DMS 273 (cell line): ENCODE data around the gene MGAT5B.
A peak's percentile ranks its signal among the peaks of the same experiment; 100 is the strongest.

Source experiments
- DNase-seq: peaks from one replicate; lab custom pipeline; 2025; ENCODE audit not compliant: unreplicated experiment; lab: John Stamatoyannopoulos, UW

MGAT5B gene

GRCh38 chr17:76903631-76904030 lies 35.4 kb downstream of the MGAT5B start:
- no peak for DNase-seq

GRCh38 chr17:76904116-76904515 lies 35.9 kb downstream of the MGAT5B start:
- DNase-seq, result no peak

GRCh38 chr17:76905036-76905435 lies 36.8 kb downstream of the MGAT5B start:
- DNase-seq, result no peak

GRCh38 chr17:76905836-76906235 lies 37.6 kb downstream of the MGAT5B start:
- no peak for DNase-seq

GRCh38 chr17:76906463-76906862 lies 38.3 kb downstream of the MGAT5B start:
- no peak for DNase-seq

GRCh38 chr17:76907352-76907751 lies 39.1 kb downstream of the MGAT5B start:
- no peak for DNase-seq

- peak; percentile 70 for DNase-seq
Measured at GRCh38 chr17:76909971-76910760, 42.0 kb downstream of the MGAT5B start.

GRCh38 chr17:76911299-76912017 lies 43.3 kb downstream of the MGAT5B start:
- DNase-seq, result peak; percentile 84

- peak; percentile 74 for DNase-seq
Measured at GRCh38 chr17:76912421-76913164, 44.4 kb downstream of the MGAT5B start.

- no peak for DNase-seq
Measured at GRCh38 chr17:76914937-76915336, 46.7 kb downstream of the MGAT5B start.

GRCh38 chr17:76915840-76916510 lies 47.8 kb downstream of the MGAT5B start:
- no peak for DNase-seq

GRCh38 chr17:76917829-76918228 lies 49.6 kb downstream of the MGAT5B start:
- no peak for DNase-seq

GRCh38 chr17:76918811-76919210 lies 50.6 kb downstream of the MGAT5B start:
- no peak for DNase-seq

- peak; percentile 50 for DNase-seq
Measured at GRCh38 chr17:76920364-76921139, 52.3 kb downstream of the MGAT5B start.

GRCh38 chr17:76921340-76922036 lies 53.3 kb downstream of the MGAT5B start:
- DNase-seq, result no peak

GRCh38 chr17:76922084-76922483 lies 53.9 kb downstream of the MGAT5B start:
- DNase-seq, result no peak

GRCh38 chr17:76922967-76923366 lies 54.8 kb downstream of the MGAT5B start:
- DNase-seq, result no peak

- no peak for DNase-seq
Measured at GRCh38 chr17:76923491-76923890, 55.3 kb downstream of the MGAT5B start.
